Measurements from ENCODE around the gene LETMD1. TPM values are rescaled to one million over a fixed set of nuclear protein-coding genes. Genes with fewer than 3 reads are reported as not detected.
A peak's percentile ranks its signal among the peaks of the same experiment; 100 is the strongest.

Gene LETMD1
- total and polyA plus RNA-seq, 9 of the 15 experiments (the other 6 are each of a cell fraction or from before 2014, with no cell fraction given) = 58.7 to 163 (median 75.4) TPM

DNA sequence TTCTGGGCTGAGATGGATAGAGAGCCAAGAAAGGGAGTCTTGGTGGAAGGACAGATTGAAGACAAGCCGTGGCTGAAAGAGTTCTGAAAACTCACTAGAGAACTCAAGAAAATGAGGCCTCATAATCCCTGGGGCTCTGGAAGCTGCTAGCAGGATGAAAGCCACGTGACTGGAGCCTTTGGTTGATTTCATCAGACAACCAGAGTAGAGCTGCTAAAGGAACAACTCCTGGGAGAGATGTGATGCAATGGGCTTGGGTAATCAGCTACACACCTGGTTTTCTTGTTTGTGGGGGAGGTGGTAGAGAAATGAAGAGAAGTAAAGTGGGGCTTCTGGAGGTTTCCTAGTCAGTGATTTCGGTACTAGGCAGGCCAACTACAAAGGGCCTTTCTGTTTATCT, 21.9 kb downstream of the LETMD1 start (continued):
- no peak for TF ChIP-seq RBM39 (optimal IDR thresholded peaks at IDR 0.05; ENCODE audit: low read depth, low read length)
- TF ChIP-seq, protein P1, sequence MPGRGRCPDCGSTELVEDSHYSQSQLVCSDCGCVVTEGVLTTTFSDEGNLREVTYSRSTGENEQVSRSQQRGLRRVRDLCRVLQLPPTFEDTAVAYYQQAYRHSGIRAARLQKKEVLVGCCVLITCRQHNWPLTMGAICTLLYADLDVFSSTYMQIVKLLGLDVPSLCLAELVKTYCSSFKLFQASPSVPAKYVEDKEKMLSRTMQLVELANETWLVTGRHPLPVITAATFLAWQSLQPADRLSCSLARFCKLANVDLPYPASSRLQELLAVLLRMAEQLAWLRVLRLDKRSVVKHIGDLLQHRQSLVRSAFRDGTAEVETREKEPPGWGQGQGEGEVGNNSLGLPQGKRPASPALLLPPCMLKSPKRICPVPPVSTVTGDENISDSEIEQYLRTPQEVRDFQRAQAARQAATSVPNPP (IDR thresholded peaks at IDR 0.05; ENCODE audit: borderline replicate concordance, insufficient read depth, insufficient read length) = no peak
- TF ChIP-seq ZFP36 (IDR thresholded peaks at IDR 0.05; ENCODE audit: low read depth, low read length, partially characterized antibody) = no peak
- TF ChIP-seq STAT5A (IDR thresholded peaks at IDR 0.05; ENCODE audit: borderline replicate concordance, low read length) = no peak
- TF ChIP-seq, protein P2, sequence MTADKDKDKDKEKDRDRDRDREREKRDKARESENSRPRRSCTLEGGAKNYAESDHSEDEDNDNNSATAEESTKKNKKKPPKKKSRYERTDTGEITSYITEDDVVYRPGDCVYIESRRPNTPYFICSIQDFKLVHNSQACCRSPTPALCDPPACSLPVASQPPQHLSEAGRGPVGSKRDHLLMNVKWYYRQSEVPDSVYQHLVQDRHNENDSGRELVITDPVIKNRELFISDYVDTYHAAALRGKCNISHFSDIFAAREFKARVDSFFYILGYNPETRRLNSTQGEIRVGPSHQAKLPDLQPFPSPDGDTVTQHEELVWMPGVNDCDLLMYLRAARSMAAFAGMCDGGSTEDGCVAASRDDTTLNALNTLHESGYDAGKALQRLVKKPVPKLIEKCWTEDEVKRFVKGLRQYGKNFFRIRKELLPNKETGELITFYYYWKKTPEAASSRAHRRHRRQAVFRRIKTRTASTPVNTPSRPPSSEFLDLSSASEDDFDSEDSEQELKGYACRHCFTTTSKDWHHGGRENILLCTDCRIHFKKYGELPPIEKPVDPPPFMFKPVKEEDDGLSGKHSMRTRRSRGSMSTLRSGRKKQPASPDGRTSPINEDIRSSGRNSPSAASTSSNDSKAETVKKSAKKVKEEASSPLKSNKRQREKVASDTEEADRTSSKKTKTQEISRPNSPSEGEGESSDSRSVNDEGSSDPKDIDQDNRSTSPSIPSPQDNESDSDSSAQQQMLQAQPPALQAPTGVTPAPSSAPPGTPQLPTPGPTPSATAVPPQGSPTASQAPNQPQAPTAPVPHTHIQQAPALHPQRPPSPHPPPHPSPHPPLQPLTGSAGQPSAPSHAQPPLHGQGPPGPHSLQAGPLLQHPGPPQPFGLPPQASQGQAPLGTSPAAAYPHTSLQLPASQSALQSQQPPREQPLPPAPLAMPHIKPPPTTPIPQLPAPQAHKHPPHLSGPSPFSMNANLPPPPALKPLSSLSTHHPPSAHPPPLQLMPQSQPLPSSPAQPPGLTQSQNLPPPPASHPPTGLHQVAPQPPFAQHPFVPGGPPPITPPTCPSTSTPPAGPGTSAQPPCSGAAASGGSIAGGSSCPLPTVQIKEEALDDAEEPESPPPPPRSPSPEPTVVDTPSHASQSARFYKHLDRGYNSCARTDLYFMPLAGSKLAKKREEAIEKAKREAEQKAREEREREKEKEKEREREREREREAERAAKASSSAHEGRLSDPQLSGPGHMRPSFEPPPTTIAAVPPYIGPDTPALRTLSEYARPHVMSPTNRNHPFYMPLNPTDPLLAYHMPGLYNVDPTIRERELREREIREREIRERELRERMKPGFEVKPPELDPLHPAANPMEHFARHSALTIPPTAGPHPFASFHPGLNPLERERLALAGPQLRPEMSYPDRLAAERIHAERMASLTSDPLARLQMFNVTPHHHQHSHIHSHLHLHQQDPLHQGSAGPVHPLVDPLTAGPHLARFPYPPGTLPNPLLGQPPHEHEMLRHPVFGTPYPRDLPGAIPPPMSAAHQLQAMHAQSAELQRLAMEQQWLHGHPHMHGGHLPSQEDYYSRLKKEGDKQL (CRISPR knock-in tag; IDR thresholded peaks at IDR 0.05; ENCODE audit: borderline replicate concordance) = no peak
- TF ChIP-seq, protein P3, sequence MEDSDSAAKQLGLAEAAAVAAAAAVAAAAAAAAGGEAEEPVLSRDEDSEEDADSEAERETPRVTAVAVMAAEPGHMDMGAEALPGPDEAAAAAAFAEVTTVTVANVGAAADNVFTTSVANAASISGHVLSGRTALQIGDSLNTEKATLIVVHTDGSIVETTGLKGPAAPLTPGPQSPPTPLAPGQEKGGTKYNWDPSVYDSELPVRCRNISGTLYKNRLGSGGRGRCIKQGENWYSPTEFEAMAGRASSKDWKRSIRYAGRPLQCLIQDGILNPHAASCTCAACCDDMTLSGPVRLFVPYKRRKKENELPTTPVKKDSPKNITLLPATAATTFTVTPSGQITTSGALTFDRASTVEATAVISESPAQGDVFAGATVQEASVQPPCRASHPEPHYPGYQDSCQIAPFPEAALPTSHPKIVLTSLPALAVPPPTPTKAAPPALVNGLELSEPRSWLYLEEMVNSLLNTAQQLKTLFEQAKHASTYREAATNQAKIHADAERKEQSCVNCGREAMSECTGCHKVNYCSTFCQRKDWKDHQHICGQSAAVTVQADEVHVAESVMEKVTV (CRISPR knock-in tag; IDR thresholded peaks at IDR 0.05) = no peak
- no peak for TF ChIP-seq PCBP2 (IDR thresholded peaks at IDR 0.05; ENCODE audit: low read depth, low read length, poor library complexity, severe bottlenecking)
- peak; percentile 80 for TF ChIP-seq SMAD4 (CRISPR knock-in tag; conservative IDR thresholded peaks at IDR 0.05)
- TF ChIP-seq, protein P4, sequence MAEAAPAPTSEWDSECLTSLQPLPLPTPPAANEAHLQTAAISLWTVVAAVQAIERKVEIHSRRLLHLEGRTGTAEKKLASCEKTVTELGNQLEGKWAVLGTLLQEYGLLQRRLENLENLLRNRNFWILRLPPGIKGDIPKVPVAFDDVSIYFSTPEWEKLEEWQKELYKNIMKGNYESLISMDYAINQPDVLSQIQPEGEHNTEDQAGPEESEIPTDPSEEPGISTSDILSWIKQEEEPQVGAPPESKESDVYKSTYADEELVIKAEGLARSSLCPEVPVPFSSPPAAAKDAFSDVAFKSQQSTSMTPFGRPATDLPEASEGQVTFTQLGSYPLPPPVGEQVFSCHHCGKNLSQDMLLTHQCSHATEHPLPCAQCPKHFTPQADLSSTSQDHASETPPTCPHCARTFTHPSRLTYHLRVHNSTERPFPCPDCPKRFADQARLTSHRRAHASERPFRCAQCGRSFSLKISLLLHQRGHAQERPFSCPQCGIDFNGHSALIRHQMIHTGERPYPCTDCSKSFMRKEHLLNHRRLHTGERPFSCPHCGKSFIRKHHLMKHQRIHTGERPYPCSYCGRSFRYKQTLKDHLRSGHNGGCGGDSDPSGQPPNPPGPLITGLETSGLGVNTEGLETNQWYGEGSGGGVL (CRISPR knock-in tag; IDR thresholded peaks at IDR 0.05) = no peak
- TF ChIP-seq XRCC4 (IDR thresholded peaks at IDR 0.05; ENCODE audit: extremely low read depth, insufficient read depth, insufficient read length) = no peak
- TF ChIP-seq GATA2 (CRISPR knock-in tag; IDR thresholded peaks at IDR 0.05) = no peak
- no peak for TF ChIP-seq XRCC5 (IDR thresholded peaks at IDR 0.05; ENCODE audit: low read depth, low read length)
- TF ChIP-seq, protein P5, sequence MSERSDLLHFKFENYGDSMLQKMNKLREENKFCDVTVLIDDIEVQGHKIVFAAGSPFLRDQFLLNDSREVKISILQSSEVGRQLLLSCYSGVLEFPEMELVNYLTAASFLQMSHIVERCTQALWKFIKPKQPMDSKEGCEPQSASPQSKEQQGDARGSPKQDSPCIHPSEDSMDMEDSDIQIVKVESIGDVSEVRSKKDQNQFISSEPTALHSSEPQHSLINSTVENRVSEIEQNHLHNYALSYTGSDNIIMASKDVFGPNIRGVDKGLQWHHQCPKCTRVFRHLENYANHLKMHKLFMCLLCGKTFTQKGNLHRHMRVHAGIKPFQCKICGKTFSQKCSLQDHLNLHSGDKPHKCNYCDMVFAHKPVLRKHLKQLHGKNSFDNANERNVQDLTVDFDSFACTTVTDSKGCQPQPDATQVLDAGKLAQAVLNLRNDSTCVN (CRISPR knock-in tag; IDR thresholded peaks at IDR 0.05) = no peak
- TF ChIP-seq, protein P6, sequence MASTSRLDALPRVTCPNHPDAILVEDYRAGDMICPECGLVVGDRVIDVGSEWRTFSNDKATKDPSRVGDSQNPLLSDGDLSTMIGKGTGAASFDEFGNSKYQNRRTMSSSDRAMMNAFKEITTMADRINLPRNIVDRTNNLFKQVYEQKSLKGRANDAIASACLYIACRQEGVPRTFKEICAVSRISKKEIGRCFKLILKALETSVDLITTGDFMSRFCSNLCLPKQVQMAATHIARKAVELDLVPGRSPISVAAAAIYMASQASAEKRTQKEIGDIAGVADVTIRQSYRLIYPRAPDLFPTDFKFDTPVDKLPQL (IDR thresholded peaks at IDR 0.05; ENCODE audit: extremely low read depth, insufficient read length) = no peak

Measured in K562 (cell line).